ENCODE data around the gene MAPK8.

DNA sequence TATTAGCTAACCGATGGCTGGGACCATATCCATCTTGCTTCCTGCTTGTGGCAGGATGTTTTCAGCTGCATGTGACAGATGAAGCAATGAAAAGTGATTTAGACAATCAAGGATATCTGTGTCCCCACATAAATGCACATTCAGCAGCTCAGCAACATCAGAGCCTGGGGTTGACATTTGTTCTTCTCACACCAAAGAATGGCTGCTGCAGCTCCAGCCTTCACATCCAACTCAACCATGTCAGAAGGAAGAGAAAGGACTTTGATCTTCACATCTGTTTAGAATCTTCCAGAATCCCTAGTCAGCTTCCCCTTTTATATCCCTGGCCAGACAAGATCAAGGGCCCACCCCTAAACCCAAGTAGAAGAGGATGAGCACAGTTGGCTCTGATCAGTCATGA, 20.1 kb upstream of the MAPK8 start:
- TF ChIP-seq, protein P1, sequence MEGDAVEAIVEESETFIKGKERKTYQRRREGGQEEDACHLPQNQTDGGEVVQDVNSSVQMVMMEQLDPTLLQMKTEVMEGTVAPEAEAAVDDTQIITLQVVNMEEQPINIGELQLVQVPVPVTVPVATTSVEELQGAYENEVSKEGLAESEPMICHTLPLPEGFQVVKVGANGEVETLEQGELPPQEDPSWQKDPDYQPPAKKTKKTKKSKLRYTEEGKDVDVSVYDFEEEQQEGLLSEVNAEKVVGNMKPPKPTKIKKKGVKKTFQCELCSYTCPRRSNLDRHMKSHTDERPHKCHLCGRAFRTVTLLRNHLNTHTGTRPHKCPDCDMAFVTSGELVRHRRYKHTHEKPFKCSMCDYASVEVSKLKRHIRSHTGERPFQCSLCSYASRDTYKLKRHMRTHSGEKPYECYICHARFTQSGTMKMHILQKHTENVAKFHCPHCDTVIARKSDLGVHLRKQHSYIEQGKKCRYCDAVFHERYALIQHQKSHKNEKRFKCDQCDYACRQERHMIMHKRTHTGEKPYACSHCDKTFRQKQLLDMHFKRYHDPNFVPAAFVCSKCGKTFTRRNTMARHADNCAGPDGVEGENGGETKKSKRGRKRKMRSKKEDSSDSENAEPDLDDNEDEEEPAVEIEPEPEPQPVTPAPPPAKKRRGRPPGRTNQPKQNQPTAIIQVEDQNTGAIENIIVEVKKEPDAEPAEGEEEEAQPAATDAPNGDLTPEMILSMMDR (IDR thresholded peaks at IDR 0.05) = no peak
- no peak for TF ChIP-seq POLR2A (IDR thresholded peaks at IDR 0.05)
